Gastrocnemius medialis (tissue), 4 donors: ENCODE results near the gene RBMS3. TPM values are rescaled to one million over a fixed set of nuclear protein-coding genes. Genes with fewer than 3 reads are reported as not detected.

Experiments used
- ATAC-seq, 2 donors: fragments of 150-250 bp; one replicate each; pipeline ENCODE4 v1.9.1; 2016
- DNase-seq, 2 donors: peaks; one replicate each; pipeline ENCODE4 v3.0.0-alpha.2; 2019
- H3K27ac ChIP-seq, 4 donors: fragments of 200-600 bp; sonication (generic); 1 replicate in 1 of 4; 2 replicates in 3 of 4; pipeline ENCODE4 v1.5.1; 2016 to 2018; ENCODE audit warnings: mild to moderate bottlenecking in 2 of 4, moderate library complexity in 1 of 4
- H3K27me3 ChIP-seq, 3 donors: fragments of 200-600 bp; sonication (generic) in 2 of 3; 1 replicate in 1 of 3; 2 replicates in 2 of 3; pipeline versions ENCODE4 v1.5.1 to v1.6.0; 2016 to 2019; ENCODE audit warnings: mild to moderate bottlenecking in 1 of 3, moderate library complexity in 1 of 3
- H3K36me3 ChIP-seq, 2 donors: fragments of 200-600 bp; sonication (generic) in 1 of 2; one replicate each; pipeline ENCODE4 v1.5.1; 2017 to 2018
- H3K4me1 ChIP-seq, 2 donors: fragments of 200-600 bp; sonication (generic) in 1 of 2; one replicate each; pipeline ENCODE4 v1.5.1; 2016 to 2017; ENCODE audit warnings: mild to moderate bottlenecking in 2 of 2
- H3K4me3 ChIP-seq, 4 donors: fragments of 200-600 bp; sonication (generic) in 3 of 4; 1 replicate in 1 of 4; 2 replicates in 3 of 4; pipeline ENCODE4 v1.5.1; 2016 to 2019; ENCODE audit warnings: mild to moderate bottlenecking in 2 of 4
- H3K9me3 ChIP-seq, 3 donors: fragments of 200-600 bp; sonication (generic) in 2 of 3; 1 replicate in 1 of 3; 2 replicates in 2 of 3; pipeline ENCODE4 v1.5.1; 2016 to 2019
- POLR2A ChIP-seq, 2 donors: fragments of 450-650 bp; IDR thresholded peaks; one replicate each; pipeline ENCODE4 v1.6.1; 2017; ENCODE audit warnings: antibody characterized with exemption in 2 of 2, mild to moderate bottlenecking in 2 of 2, moderate library complexity in 2 of 2
- in situ Hi-C, 4 donors: fragments of 200-750 bp; cut with MboI; loops; one replicate each; pipeline versions ENCODE4 v1.15.0 to v1.8.0; 2017; ENCODE audit warnings: low sequenced_read_pairs in 4 of 4
- intact Hi-C: fragments of 100-400 bp; cut with DNase I; formaldehyde crosslinking; loops from one replicate; pipeline ENCODE4 v1.15.1; 2023; ENCODE audit warnings: low total_unique reads
- total RNA-seq, 4 donors: library from RNA; depleted of rRNA; stranded (reverse); fragments of >200 nt; gene quantifications; one replicate each; pipeline versions ENCODE4 v1.1.0 to v1.2.3, GENCODE V29; 2016
- TF ChIP-seq, protein P1 (sequence below), 5 experiments: fragments of 450-650 bp in 3 of 5; fragments of 200-600 bp in 2 of 5; sonication (generic) in 2 of 5; IDR thresholded peaks in 4 of 5; conservative IDR thresholded peaks in 1 of 5; 1 replicate in 4 of 5; 2 replicates in 1 of 5; pipeline ENCODE4 v1.5.1; 2016 to 2019; ENCODE audit warnings: antibody characterized with exemption in 5 of 5, mild to moderate bottlenecking in 3 of 5, moderate library complexity in 3 of 5

RBMS3 gene
- total RNA-seq, 4 donors from 2014 or later, result 16.1 to 38.8 (median 22.7) TPM

DNA sequence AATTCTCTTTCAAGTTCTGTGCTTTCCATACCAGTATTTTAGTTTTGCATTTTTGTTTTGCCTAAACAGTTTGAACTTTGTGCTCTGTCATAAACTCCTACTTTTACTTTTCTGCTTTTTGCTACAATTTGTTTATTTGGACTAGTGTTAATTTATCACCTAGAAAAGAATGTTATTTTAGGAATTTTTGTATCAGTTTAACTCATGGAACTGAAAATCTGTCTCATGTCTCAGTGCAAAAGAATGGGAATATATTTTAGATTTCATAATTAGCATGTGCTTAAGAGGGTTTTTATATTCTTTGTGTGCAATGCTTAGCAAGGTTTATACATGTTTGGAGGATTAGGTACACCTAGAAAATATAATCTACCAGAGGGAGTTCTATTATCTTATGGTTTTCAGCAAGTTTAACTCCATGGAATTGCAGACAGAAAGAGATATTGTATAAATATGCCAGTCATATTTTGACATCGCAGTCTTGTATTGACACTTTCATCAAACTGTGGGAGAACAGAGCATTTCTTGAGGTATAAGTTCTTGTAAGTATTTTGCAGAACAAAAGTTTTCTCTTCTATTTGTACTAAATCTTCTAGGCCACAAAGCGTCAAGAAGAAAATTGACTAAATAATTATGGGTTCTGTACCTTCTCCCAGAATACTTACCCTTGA lies 409.9 kb downstream of the RBMS3 start:
- DNase-seq, result no peak
- H3K9me3 ChIP-seq, result no peaks in the 10 kb centered on the region
- no peak overlapping the region for H3K4me3 ChIP-seq
- H3K27ac ChIP-seq, result no peak overlapping the region
- ATAC-seq, result no peak
- intact Hi-C loops (loop anchor here (10.0 kb wide), 1 partner anchor 156 kb away; no protein-coding TSS in a partner anchor), in situ Hi-C loops (no loop called here)
- H3K4me1 ChIP-seq, result peaks cover 19 to 24% of the 10 kb centered on the region in 2 donors
- H3K36me3 ChIP-seq, result no peaks in the 10 kb centered on the region
- TF ChIP-seq, protein P1, sequence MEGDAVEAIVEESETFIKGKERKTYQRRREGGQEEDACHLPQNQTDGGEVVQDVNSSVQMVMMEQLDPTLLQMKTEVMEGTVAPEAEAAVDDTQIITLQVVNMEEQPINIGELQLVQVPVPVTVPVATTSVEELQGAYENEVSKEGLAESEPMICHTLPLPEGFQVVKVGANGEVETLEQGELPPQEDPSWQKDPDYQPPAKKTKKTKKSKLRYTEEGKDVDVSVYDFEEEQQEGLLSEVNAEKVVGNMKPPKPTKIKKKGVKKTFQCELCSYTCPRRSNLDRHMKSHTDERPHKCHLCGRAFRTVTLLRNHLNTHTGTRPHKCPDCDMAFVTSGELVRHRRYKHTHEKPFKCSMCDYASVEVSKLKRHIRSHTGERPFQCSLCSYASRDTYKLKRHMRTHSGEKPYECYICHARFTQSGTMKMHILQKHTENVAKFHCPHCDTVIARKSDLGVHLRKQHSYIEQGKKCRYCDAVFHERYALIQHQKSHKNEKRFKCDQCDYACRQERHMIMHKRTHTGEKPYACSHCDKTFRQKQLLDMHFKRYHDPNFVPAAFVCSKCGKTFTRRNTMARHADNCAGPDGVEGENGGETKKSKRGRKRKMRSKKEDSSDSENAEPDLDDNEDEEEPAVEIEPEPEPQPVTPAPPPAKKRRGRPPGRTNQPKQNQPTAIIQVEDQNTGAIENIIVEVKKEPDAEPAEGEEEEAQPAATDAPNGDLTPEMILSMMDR (IDR thresholded peaks at IDR 0.05 in 4 of 5, conservative IDR thresholded peaks at IDR 0.05 in 1 of 5), result no peak
- no peak for TF ChIP-seq POLR2A (IDR thresholded peaks at IDR 0.05)
- no peaks in the 10 kb centered on the region for H3K27me3 ChIP-seq

- TF ChIP-seq POLR2A (IDR thresholded peaks at IDR 0.05), result no peak
- TF ChIP-seq, protein P1 (IDR thresholded peaks at IDR 0.05 in 4 of 5, conservative IDR thresholded peaks at IDR 0.05 in 1 of 5), result no peak
- Histone ChIP-seq H3K36me3 (no peaks in the 10 kb centered on the region), H3K4me1 (peaks cover 38 to 39% of the 10 kb centered on the region in 2 donors), H3K9me3 (no peaks in the 10 kb centered on the region), H3K4me3 (no peak overlapping the region), H3K27ac (peak overlapping the region; percentile 31 to 75 (median 62)), H3K27me3 (no peaks in the 10 kb centered on the region)
- ATAC-seq (peak in 1 of 2 donors; percentile 34), DNase-seq (no peak)
- intact Hi-C loops (loop anchor here (10.0 kb wide), 1 partner anchor 159 kb away; no protein-coding TSS in a partner anchor), in situ Hi-C loops (no loop called here)
Measured at GRCh38 chr3:29693863-29694262, 413.0 kb downstream of the RBMS3 start.

GRCh38 chr3:29694331-29694730 lies 413.5 kb downstream of the RBMS3 start:
- Histone ChIP-seq H3K36me3 (no peaks in the 10 kb centered on the region), H3K9me3 (no peaks in the 10 kb centered on the region), H3K27me3 (no peaks in the 10 kb centered on the region), H3K27ac (peak overlapping the region; percentile 31 to 75 (median 62)), H3K4me1 (peaks cover 38 to 39% of the 10 kb centered on the region in 2 donors), H3K4me3 (no peak overlapping the region)
- no peak for DNase-seq
- no peak for TF ChIP-seq POLR2A (IDR thresholded peaks at IDR 0.05)
- TF ChIP-seq, protein P1 (IDR thresholded peaks at IDR 0.05 in 4 of 5, conservative IDR thresholded peaks at IDR 0.05 in 1 of 5), result no peak
- in situ Hi-C loops (no loop called here), intact Hi-C loops (loop anchor here (10.0 kb wide), 1 partner anchor 160 kb away; no protein-coding TSS in a partner anchor)
- no peak for ATAC-seq

GRCh38 chr3:29694783-29695182 lies 413.9 kb downstream of the RBMS3 start:
- H3K36me3 ChIP-seq, result no peaks in the 10 kb centered on the region
- intact Hi-C loops, result loop anchor here (5.0 to 10.0 kb wide), 2 partner anchors 160 to 407 kb away; no protein-coding TSS in a partner anchor
- in situ Hi-C loops, result no loop called here
- no peak overlapping the region for H3K4me3 ChIP-seq
- DNase-seq (no peak), ATAC-seq (peak; percentile 42 to 80)
- H3K9me3 ChIP-seq, result no peaks in the 10 kb centered on the region
- peak overlapping the region; percentile 53 to 75 (median 62) for H3K27ac ChIP-seq
- no peaks in the 10 kb centered on the region for H3K27me3 ChIP-seq
- H3K4me1 ChIP-seq, result peaks cover 38 to 39% of the 10 kb centered on the region in 2 donors
- TF ChIP-seq, protein P1 (IDR thresholded peaks at IDR 0.05 in 4 of 5, conservative IDR thresholded peaks at IDR 0.05 in 1 of 5), result no peak
- no peak for TF ChIP-seq POLR2A (IDR thresholded peaks at IDR 0.05)
